HG03439 (cell line): ENCODE data around the gene PRKCA.
"Not testable (repeated sequence)": the region's sequence is repeated elsewhere in the genome, so short reads cannot be mapped to it uniquely, and the experiment has no call there.

Source experiments
- ATAC-seq: cut with Tn5 transposase; IDR thresholded peaks from one replicate; pipeline ENCODE4 v1.9.1; 2021; ENCODE audit warnings: mild to moderate bottlenecking, moderate library complexity; ENCODE audit not compliant: unreplicated experiment

PRKCA gene

DNA sequence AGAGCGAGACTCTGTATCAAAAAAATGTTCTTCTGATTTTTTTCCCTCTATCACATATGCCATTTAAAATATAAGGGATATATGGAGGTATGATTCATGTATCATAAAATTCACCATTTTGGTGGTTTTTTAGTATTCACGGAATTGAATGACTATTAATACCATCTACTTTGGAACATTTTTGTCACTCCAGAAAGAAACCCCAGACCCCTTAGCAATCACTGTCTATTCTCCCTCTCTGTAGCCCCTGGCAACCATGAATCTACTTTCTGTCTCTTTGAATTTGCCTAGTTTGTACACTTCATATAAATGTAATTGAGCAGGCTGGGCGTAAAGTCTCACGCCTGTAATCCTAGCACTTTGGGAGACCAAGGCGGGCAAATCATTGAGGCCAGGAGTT, 75.9 kb downstream of the PRKCA start:
- ATAC-seq, result no peak

DNA sequence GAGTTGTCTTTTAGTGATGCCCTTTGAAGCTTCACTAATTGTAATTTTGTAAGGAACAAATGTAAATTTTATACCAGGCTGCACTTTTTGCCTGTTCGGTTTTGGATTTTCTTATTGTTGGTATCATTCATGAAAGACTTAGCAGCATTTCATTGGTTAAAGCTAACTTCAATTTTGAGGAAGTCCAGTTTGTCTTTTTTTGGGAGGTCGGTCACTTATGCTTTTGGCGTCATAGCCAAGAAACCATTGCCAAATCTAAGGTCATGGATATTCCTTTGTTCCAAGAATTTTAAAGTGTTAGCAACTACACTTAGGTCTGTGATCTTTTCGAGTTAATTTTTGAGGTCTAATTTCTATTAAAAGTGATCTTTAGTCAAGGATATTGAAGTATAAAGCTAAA, 77.1 kb downstream of the PRKCA start:
- ATAC-seq, result no peak

DNA sequence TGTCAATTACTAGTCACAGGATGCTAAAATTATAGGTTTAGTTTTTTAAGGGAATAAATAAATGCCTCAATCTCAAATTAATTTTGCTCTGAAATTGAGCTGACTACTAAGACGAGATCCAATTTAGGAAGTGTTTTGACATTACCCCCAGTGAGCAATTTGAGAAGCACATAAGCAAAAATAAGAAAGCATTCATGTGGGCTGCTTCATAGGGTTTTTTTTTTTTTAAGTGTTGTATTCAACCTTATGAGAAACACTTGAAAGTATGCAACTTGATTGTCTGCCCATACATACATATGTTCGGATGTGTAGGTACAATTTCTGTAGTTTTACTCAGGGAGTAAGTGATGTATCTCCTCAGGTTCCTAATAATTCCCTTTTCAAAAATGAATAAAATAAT, 77.6 kb downstream of the PRKCA start:
- ATAC-seq, result no peak

GRCh38 chr17:66381701-66382362, 79.4 kb downstream of the PRKCA start:
- ATAC-seq, result no peak

DNA sequence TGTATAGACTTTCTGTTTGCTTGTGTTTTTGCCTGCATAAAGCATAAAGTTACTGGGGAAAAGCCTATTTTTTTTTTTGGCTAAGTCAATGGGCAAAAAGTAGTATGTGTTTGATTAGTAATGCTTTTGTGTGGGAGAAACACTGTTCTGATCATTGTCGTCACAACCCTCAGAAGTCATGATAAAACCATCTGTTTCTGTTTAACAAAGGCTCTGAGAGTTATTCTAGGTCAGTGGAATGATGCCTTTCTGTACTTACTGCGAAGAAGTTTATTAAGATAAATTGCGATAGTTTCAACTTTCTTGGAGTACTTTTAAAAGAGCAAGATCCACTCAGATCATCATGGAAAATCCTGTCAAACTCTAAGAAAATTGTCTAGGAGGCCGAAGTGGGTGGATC, 80.9 kb downstream of the PRKCA start:
- no peak for ATAC-seq

- no peak for ATAC-seq
Measured at GRCh38 chr17:66386498-66387351, 84.3 kb downstream of the PRKCA start.

- ATAC-seq, result no peak
Measured at GRCh38 chr17:66387392-66387981, 85.1 kb downstream of the PRKCA start.

DNA sequence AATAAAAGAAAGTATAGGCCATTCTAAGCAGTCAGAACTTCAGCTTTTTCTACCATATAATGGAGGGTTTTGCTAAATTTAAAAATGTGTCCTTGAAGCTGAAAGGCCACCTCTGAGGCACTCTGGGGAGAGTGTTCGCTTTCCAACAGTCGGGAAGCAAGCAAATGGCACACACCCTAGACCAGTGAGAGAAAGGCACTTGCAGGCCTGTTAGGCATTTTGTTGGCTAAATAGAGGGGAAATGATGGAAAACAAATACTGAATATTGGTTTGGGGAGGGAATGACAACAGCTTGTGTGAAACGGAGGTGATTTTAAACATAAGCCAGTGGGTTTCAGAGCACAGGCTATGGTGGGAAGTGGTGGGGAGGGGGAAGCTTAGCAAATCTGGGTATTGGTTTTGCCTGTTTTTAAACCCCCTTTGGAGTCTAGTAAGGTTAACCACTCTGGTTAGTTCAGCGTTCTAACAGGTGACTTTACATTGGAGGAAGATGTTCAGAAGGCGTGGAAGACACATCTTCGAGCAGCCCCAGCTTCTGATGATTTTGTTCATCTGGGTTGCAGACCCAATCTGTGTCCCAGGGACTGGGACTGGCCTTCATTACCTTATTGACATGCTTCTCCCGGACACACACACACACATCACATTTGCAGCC, 90.5 kb downstream of the PRKCA start:
- ATAC-seq, result no peak

GRCh38 chr17:66395961-66396360, 93.5 kb downstream of the PRKCA start:
- ATAC-seq, result no peak

GRCh38 chr17:66397486-66397885, 95.1 kb downstream of the PRKCA start:
- ATAC-seq, result no peak

GRCh38 chr17:66398059-66398458, 95.6 kb downstream of the PRKCA start:
- no peak for ATAC-seq

DNA sequence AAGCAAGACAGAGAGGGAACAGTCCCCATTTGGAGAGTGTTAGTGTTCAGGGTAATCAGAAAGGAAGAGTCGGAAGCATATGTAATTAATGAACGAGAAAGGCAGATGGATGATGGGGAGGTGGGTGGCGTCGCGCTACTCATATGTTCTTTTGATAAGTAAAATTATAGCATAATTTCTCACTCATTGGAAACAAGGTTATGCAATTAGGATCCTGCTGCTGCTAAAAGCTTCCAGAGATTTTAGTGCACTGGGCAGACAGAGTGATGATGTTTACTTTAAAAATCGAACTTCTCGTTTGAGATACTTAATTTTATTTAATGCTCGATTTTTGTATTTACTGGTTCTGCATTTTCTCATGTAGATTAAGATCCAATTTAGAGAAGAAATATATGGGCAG, 96.2 kb downstream of the PRKCA start:
- ATAC-seq, result no peak

GRCh38 chr17:66399441-66399840, 97.0 kb downstream of the PRKCA start:
- no peak for ATAC-seq

- not testable (repeated sequence) for ATAC-seq
Measured at GRCh38 chr17:66400041-66400688, 97.8 kb downstream of the PRKCA start.

DNA sequence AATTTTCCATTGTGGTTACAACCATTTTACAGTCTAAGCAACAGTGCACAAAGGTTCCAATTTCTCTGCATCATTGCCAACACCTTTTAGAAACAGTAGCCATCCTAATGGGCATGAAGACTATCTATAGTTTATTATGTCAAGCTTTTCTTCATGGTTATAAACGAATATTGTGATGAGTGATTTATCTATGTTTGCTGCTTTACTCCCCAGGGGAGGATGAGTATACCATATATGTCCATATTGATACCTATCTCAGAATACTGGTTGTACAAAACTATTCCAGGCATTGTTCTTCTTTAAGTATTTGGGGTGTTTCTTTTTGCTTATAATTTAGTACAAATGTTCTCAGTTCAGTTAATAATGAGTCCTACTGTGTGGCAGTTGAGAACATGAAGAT, 98.3 kb downstream of the PRKCA start:
- no peak for ATAC-seq

GRCh38 chr17:66401364-66401763, 99.0 kb downstream of the PRKCA start:
- ATAC-seq, result no peak

GRCh38 chr17:66403846-66404556, 101.6 kb downstream of the PRKCA start:
- ATAC-seq, result no peak

- ATAC-seq, result no peak
Measured at GRCh38 chr17:66405836-66406677, 103.6 kb downstream of the PRKCA start.
